Measurements from ENCODE around the gene RIMBP3C. TPM values are rescaled to one million over a fixed set of nuclear protein-coding genes. Genes with fewer than 3 reads are reported as not detected.
"Not testable (repeated sequence)": the region's sequence is repeated elsewhere in the genome, so short reads cannot be mapped to it uniquely, and the experiment has no call there.

Gene RIMBP3C
- total RNA-seq, 1 donor from 2014 or later: 0.22 TPM

DNA sequence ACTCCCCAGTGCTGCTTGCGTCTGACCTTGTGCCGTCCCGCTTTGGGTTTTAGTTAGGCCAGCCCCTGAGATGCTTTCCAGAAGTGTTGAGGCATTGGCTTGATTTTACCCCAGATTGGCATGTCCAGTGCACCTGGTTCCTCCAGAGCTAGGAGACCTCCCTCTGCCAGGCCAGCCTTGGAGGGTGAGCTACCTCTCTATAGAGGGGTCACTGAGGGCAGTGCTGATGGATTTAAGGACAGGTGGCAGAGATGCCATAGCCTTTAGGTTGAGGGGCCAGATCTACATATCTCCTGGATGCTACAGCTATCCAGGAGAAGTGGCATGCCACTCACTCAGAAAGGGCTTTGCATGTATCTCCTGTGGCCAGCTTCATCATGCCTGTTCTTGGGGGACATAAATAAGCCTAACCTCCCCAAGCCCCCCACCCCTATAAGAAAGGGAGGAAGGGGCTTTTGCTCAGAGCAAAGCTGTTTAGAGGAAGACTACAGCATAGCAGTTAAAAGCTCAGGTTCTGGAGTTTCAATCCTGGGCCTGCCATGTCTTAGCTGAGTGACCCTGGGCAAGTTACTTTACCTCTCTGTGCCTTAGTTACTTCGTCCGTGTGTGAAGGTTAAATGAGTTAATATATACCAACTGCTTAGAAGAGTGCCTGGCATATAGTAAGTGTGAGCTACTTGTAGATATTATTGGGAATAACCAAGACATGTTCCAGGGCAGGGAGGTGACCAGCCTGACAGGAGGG is 22.7 kb upstream of the RIMBP3C start:
- no peak for DNase-seq (ENCODE audit: low spot score)
- Mint-ChIP-seq H3K4me1 (ENCODE audit: low read depth) (peaks cover 65% of the 10 kb centered on the region), H3K27ac (ENCODE audit: unreplicated experiment) (peak overlapping the region; percentile 37), H3K36me3 (ENCODE audit: low read depth) (peaks cover 2% of the 10 kb centered on the region), H3K27me3 (ENCODE audit: low read depth) (no peaks in the 10 kb centered on the region), H3K4me3 (ENCODE audit: unreplicated experiment) (no peak overlapping the region), H3K9me3 (ENCODE audit: low read depth) (no peaks in the 10 kb centered on the region)
- no peak for TF ChIP-seq CTCF (IDR thresholded peaks at IDR 0.05)

DNA sequence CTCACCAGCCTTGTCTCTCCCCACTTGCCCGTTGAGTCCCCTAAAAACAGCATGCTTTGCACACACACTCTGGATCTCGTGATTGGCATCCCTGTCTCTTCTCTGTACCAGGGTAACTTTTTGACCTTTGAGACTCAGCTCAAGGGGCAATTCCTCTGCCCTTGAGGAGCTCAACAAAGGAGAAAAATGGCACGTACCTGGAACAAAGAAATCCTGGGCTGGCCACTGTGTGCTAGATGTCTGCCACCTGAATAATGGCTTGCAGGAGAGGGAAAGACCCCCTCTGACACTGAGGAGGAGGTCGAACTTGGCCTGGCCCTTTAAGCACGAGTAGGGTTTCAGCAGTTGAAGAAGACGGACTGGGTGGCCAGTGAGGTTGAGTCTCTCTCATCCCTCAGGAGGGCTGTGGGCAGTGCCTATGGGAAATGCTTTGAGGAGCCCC is 22.1 kb upstream of the RIMBP3C start:
- Mint-ChIP-seq H3K27ac (ENCODE audit: unreplicated experiment) (peak overlapping the region; percentile 52), H3K27me3 (ENCODE audit: low read depth) (no peaks in the 10 kb centered on the region), H3K4me1 (ENCODE audit: low read depth) (peaks cover 66% of the 10 kb centered on the region), H3K4me3 (ENCODE audit: unreplicated experiment) (no peak overlapping the region), H3K36me3 (ENCODE audit: low read depth) (peaks cover 2% of the 10 kb centered on the region), H3K9me3 (ENCODE audit: low read depth) (no peaks in the 10 kb centered on the region)
- DNase-seq (ENCODE audit: low spot score): no peak
- no peak for TF ChIP-seq CTCF (IDR thresholded peaks at IDR 0.05)

GRCh38 chr22:21571679-21572078 is 20.4 kb upstream of the RIMBP3C start:
- Mint-ChIP-seq H3K27ac (ENCODE audit: unreplicated experiment) (no peak overlapping the region), H3K4me3 (ENCODE audit: unreplicated experiment) (no peak overlapping the region)

GRCh38 chr22:21570398-21570797 is 19.1 kb upstream of the RIMBP3C start:
- no peak overlapping the region for H3K27ac Mint-ChIP-seq (ENCODE audit: unreplicated experiment)
- H3K4me3 Mint-ChIP-seq (ENCODE audit: unreplicated experiment): no peak overlapping the region
- no peak for TF ChIP-seq CTCF (IDR thresholded peaks at IDR 0.05)
- peaks cover 2% of the 10 kb centered on the region for H3K36me3 Mint-ChIP-seq (ENCODE audit: low read depth)
- H3K9me3 Mint-ChIP-seq (ENCODE audit: low read depth): no peaks in the 10 kb centered on the region
- no peak for DNase-seq (ENCODE audit: low spot score)
- H3K27me3 Mint-ChIP-seq (ENCODE audit: low read depth): no peaks in the 10 kb centered on the region
- peaks cover 54% of the 10 kb centered on the region for H3K4me1 Mint-ChIP-seq (ENCODE audit: low read depth)

More at GRCh38 chr22:21571679-21572078, 20.4 kb upstream of the RIMBP3C start:
- H3K9me3 Mint-ChIP-seq (ENCODE audit: low read depth): no peaks in the 10 kb centered on the region
- no peak for TF ChIP-seq CTCF (IDR thresholded peaks at IDR 0.05)
- peaks cover 54% of the 10 kb centered on the region for H3K4me1 Mint-ChIP-seq (ENCODE audit: low read depth)
- DNase-seq (ENCODE audit: low spot score): no peak
- H3K27me3 Mint-ChIP-seq (ENCODE audit: low read depth): no peaks in the 10 kb centered on the region
- peaks cover 2% of the 10 kb centered on the region for H3K36me3 Mint-ChIP-seq (ENCODE audit: low read depth)

DNA sequence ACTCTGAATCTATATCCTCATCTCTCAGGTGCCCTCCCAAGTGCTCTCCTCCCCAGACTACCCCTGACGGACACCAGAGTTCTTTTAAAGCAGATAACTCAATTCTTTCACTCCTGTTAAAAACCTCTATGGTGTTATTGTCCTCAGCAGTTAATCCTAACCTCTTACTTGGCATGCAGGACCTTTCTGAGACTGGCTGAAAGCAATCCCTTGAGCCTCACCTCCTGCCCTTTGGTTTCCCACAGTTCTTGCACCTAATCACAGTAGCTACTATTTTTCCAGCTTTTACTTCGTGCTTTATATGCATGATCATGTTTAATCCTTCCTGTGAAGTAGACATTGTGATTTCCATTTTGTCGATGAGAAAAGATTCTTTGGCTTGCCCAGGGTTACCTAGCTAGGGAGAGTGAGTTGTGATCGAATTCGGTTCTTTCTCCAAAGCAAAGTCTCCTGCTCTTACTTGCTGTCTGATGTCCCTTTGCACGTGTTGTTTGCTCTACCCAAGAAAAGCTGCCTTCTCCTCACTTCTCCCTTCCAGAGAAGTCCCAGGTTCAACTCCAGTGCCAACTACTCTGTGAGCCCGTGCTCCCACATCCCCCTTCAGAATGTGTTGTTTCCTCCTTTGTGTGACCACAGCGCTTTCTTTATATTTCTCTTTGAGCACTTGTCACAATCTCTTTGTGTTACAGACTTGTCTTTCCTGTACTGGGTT is 18.4 kb upstream of the RIMBP3C start:
- no peak for DNase-seq (ENCODE audit: low spot score)

GRCh38 chr22:21569076-21569427 is 17.8 kb upstream of the RIMBP3C start:
- not testable (repeated sequence) for H3K9me3 Mint-ChIP-seq (ENCODE audit: low read depth); H3K36me3 Mint-ChIP-seq (ENCODE audit: low read depth); DNase-seq (ENCODE audit: low spot score); H3K27me3 Mint-ChIP-seq (ENCODE audit: low read depth)
- H3K4me1 Mint-ChIP-seq (ENCODE audit: low read depth): peaks cover 44% of the 10 kb centered on the region
- H3K4me3 Mint-ChIP-seq (ENCODE audit: unreplicated experiment): peak overlapping the region; percentile 92
- peak overlapping the region; percentile 98 for H3K27ac Mint-ChIP-seq (ENCODE audit: unreplicated experiment)

More for the DNA sequence above, 18.4 kb upstream of the RIMBP3C start:
- Mint-ChIP-seq H3K4me3 (ENCODE audit: unreplicated experiment) (peak overlapping the region; percentile 92), H3K27ac (ENCODE audit: unreplicated experiment) (peak overlapping the region; percentile 98), H3K9me3 (ENCODE audit: low read depth) (no peaks in the 10 kb centered on the region), H3K36me3 (ENCODE audit: low read depth) (peaks cover 2% of the 10 kb centered on the region), H3K27me3 (ENCODE audit: low read depth) (no peaks in the 10 kb centered on the region), H3K4me1 (ENCODE audit: low read depth) (peaks cover 49% of the 10 kb centered on the region)
- no peak for TF ChIP-seq CTCF (IDR thresholded peaks at IDR 0.05)

Data from chondrocyte (in vitro differentiated cells).